IPS DF 4.7 (cell line): ENCODE measurements around the gene EDA.
A peak's percentile ranks its signal among the peaks of the same experiment; 100 is the strongest.

Experiments used
- DNase-seq: peaks from one replicate; pipeline ENCODE4 v3.0.0-alpha.2; 2013; ENCODE audit warnings: low spot score; ENCODE audit errors: extremely low read depth

The EDA gene

DNA sequence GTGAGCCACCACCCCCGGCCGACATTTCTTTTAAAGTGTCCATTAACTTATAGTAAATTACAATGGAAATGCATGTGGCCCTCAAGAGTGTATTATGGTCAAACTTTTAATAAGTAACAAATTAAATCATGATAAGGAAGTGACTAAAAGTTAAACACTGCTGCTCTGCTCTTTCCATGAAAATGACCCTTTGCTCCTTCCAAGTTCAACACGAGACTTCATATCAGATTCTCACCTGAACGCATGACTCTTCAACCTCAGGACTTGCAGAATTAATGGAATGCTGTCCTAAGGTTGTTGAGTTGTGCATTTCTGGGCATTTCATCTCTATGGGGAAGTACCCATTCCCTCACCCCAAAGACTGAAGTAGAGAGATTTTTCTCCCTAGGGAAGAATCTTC, 406.7 kb downstream of the EDA start:
- no peak for DNase-seq

DNA sequence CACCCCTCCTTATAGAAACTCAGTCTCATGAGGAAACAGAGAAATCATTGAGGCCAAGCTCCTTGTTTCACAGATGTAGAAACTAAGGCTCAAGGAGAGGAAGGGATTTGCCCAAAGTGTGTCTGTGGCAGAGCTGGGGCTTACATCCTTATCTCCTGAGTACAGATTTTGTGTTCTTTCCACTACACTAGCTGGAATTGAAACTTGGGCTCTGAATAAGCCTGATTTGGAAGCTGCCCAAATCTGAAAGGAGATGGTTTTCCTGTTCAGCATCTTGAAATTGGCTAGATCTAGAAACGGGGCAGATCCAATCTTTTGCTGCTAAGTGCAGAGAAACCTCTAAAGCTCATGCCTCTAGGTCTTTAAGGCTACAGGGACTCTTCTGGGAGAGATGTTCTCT, 409.6 kb downstream of the EDA start:
- DNase-seq = no peak

DNA sequence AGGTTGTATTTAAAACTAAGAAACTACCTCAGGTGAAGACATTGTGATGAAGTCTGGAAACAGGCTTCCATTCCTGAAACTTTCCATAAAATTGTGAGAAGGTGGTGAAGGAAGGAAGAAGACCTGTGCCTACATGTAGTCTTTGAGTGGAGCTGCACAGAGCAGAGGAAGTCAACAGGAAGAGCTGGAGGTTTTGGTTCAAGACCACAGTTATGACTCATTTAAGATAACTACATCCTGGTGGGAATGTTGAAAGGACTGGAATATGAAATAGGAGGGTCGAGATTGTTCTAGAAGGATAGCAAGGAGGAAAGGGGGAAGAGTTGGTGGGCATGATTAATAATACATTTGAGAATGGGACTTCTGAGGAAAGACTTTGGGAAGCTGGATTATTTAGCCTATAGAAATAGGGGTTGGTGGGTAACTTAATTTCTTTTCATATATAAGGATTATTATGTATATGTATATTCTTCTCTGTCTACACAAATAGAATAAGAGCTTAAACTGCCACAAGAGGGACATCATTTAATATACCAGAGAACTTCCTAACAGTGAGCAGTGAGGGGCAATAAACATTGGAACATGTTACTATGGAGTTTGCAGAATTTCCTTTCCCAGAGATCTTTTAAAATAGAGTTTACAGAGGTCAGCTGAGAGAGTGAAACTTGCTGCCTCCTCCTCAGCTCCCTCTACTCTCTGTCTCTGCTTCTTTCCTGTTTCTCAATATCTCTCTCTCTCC, 410.4 kb downstream of the EDA start:
- DNase-seq = no peak

DNA sequence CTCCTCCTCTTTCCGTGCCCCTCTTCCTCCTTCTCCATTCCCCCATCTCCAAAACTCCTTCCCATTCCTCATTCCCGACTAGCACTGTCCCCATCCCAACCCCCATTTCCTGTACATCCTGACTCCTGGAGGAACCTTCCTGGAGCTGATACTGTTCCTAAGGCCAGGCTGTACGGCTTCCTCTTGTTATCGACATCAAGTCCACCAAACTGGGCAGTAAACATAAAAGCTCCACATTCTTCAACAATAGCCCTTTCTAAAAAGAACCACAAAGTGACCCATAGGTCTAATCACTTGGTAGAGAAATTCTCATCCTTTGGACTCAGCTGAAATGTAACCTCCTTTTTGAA, 410.9 kb downstream of the EDA start:
- DNase-seq = no peak

DNA sequence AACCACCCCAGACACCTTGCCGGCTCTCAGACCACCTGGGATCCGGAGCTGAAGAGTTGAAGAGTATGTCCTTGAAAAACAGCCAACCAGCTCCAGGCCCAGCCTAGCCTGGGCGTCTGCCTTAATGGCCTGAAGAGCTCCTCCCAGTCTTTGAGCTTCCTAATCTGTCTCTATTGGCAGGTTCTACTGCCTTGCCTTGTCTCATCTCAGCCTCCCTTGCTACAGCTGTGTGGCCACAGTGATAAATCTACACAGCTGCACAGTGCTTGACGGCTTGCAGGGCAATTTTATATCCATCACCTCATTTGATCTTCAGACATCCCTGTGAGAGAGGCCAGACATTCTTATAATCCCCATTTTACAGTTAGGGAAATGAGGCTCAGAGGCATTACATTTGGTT, 413.9 kb downstream of the EDA start:
- DNase-seq = no peak

DNA sequence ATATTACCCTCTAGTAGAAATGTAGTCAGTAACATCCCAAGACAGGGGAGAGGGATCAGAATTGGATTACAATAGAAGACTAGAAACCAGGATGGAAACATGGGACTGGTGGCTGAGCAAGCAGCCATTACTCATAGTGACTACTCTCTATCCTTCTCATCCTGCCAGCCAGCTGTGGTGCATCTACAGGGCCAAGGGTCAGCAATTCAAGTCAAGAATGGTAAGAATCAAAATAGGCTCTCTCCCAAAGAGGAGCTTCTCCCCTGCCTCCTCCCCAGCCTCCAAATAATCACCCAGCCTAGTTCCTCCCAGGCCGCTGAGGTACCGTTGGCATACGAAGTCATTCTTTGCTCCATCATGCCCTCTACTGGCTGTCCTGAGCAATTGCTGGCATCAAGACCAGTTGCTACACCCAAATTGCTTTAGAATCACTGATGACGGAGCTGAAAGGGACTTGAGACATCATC, 414.4 kb downstream of the EDA start:
- DNase-seq = peak; percentile 36

DNA sequence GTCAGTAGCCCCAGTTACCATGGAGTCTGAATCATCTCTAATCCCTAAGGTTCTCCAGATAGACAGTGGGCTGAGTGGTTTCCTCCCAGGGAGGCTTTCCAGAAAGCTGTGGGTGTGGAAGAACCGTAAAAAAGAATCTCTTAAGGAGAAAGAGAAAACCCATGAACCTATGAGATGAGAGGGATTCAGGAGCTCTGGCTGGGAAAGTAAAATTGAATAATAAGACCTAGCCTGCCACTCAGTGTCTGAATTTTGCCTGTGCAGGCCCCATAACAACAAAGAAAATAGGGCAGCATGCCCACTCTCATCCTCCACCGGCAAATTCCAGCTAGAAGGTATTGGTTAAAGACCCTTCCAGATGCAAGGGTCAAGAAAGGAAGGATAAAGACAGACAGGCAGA, 416.9 kb downstream of the EDA start:
- DNase-seq = no peak

DNA sequence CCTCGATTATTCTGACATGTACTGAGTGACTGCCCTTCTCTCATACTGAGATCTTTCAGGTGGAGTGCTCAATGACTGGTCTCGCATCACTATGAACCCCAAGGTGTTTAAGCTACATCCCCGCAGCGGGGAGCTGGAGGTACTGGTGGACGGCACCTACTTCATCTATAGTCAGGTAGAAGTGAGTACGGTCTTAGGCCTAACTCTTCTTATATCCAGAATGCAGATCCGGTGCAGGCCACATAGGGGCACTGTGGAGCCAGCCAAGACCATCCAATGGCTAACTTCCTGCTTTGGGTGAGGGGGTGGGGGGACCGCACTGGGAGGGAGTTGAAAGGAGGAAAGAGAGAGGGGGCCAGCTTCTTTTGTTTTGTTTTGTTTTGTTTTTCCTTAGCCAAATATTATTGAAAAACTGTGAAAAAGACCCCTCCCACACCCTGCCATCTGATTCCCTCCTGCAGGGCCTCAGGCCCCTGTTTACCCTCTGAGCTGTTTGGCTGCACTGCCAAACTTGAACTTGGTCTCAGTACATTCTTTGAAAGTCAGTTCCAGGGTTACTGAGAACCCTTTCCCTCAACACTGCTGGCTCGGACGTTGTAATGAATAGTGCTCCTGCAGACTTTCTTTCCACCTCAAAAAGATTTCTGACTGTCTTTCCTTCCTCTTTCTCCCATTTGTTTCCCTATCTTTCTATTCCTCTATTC, 417.6 kb downstream of the EDA start:
- no peak for DNase-seq

DNA sequence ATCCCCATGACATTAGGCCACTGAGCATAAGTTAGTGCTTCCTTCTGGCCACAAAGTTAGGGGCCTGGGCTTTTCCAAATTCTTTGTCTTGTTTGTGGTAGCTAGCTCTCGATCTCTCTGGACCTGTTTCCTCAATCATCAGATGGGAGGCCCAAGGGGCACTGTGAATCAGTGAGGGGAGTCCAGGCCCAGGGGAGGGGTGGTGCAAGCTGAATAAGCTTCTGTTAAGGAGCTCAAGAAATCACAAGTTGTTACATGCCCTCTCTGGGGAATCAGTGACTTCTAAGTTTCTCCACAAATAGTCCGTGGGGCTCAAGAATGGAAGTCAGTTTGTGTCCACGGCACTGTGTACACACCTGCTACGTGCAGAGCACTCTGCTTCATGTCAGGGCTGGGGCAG, 418.7 kb downstream of the EDA start:
- no peak for DNase-seq

DNA sequence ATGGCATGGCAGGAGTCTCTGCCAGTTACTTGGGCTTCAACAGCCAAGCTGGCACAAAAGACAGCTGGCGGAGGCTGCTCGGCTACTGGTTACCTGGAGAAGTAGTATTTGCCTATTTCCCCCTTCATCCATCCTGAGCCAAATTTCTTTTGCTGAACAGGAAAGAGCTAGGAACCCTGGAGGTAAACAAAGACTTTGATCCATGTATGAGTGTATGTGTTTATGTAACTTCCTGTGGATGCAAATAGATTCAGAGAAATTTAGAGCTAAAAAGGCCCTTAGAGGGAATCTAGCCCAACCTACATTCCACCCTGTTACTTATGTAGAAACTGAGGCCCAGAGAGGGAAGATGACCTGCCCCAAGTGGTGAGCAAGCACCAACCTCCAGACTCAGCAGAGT, 422.6 kb downstream of the EDA start:
- DNase-seq = no peak

DNA sequence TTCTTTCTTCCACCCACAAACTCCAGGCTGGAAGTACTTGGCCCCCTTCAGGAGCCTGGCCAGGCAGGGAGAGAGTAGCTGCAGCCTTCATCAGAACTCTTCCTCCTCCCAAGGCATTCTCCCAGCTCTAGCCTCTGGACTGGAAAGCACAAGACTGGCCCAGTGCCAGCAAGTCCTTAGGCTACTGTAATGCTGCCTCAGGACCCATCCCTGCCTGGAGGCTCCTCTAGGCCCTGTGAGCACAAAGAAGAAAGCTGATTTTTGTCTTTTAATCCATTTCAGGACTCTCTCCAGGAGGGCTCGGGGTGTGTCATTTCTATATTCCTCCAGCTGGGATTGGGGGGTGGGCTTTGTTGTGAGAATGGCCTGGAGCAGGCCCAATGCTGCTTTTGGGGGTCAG, 423.0 kb downstream of the EDA start:
- DNase-seq = no peak

DNA sequence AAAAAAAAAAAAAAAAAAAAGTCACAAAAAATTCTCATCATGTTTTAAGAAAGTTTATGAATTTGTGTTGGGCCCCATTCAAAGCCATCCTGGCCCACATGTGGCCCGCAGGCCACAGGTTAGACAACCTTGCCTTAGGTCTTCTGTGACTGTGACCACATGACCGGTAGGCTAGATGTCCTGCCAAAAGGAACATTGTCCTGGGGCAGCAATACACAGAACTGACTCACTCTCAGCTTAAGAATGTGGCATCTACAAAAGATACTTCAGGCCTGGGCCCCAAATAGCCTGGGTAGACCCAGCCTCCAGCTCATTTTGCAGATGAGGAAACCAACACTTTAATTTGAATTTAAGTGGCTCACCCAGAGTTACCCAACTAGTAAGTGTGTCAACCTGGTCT, 423.8 kb downstream of the EDA start:
- no peak for DNase-seq

DNA sequence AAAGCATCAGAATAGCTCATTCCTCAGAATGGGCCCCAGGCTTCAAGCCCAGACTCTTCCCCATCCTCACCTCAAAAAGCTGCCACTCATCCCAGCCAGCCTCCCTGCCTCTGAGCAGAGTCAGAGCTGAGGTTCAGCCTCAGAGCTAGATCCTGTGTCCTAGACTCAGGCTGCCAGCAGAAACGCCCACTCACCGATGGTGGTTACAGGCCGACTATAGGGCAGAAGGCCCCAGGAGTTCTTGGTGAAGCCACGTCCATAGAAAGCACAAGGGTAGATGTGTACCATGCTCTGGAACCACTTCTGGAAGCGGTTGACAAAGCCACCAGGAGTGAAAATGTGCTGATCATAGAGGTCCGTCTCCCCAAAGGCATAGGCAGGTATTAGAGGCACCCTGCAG, 426.1 kb downstream of the EDA start:
- DNase-seq = no peak

DNA sequence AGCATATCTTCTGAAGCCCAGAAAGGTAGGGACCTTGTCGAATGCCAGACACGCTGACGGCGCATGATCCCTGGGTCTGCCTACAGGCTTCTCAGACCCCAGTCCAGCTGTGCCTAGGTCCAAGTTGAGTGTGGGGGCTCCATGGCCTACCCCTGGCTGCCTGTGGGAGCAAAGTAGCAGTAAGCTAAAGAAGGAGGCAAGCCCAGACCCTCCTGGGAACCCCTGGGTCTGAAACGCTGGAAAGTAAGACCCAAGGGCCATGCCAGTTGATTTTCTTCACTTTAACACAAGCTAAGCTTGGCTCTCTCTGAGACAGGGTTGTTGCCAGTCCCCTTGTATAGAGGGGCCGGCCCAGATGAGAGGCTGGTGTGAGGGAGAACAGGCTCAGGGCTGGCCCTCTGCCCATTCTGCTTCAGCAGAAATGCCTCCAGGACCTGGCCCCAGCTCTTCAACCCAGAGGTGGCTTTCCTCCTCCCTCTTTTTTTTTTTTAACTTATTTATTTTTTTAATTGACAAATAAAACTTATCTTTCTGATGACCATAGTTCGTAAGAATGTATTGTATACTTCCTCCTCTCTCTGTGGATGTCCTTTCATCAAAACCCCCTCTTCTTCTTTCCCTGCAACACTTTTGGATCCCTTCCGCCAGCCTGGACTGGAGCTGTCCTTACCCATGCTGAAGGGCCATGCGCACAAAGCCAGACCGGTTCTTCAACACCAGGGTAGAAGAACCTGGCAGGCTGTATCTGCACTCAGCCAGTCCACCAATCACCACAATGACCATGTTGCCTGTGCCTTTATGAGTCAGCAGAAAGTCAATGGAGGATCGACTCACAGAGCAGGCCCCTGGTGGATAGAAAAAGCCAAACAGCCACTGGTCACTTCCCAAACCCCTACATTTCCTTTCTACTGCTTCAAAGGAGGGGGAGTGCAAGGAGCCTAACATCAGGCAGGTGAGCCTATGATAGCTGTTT, 426.8 kb downstream of the EDA start:
- DNase-seq = no peak

DNA sequence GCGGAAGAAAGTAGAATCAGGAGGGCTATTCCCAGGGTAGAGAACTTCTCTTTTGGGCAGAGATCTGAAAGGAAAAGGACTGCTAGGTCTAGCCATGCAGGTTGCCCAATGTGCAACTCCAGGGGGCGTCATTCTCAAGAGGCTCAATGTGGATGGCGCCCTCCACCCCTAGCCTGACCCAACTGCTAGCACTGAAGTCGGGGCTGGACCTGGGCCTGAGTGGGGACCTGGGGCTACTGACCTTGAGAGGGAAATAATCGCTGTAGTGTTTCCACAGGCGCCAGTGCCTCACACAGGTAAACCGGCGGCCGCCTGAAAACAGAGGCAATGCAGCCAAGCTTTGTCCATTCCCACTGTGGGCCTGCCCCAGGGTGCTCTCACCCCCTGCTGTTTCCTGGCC, 427.8 kb downstream of the EDA start:
- no peak for DNase-seq

DNA sequence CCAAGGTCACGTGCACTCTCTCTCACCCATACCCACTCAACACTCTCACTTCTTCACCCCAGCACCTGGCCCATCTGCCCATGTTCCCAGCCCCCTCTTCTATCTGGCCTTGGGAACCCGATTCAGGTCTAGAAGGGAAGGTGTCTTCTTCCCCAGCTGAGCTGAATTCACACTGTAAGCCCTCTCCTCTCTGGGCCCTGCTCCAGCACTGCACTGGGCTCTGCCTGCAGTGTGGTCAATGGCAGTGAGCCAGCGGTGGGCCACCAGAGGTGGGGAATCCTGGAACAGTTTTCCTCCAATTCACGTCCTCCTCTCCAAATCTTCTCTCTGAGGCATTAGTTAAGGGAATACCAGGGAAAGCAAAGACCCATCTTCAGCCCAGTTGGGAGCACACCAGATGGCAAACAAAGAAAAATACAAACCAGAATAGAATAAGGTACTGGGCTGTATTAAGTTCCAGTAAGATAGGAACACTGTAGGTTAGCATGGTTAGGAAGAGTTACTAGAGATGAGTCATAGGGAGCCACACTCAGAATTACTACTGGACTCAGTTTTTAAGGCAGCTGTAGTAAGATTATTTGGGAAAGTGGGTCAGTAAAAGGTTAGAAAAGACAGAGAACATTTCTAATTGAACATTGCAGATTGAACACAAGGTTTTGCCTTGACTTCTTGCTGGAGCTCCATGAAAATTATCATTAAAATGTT, 428.8 kb downstream of the EDA start:
- DNase-seq = no peak

DNA sequence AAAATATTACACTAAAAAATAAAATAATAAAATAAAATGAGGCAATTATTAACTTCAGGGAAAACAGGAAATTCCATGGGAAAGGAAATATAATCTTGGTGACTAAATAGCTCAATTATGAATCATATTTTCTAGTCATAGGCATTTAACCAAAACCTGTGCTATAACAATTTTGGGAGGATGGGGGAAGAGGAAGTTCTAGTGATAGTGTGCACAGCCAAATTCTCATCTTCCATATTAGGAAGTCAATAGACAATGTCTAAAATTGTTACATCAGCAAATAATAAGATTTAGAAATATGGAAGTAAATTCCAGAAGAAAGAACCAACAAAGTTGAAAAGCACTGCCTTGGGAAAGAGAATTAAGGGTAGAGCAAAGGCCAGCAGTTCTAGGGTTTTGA, 431.1 kb downstream of the EDA start:
- no peak for DNase-seq

DNA sequence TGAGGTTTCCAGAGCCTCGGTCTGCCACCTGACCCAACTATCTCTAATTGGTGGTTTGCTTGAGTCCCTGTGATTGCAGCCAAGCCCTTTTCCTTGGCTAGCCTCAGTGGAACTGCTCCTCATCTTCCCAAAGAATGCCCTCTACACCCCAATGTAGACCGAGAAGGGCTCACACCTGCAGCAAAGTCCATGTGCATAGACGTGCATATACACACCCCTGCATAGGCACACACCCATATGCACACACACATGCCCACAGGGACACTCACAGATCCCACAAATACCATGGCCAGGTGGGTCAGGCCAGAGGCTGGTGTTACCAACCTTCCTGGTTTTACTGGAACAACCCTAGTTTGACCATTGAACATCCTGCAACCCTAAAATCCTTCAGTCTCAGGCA, 433.5 kb downstream of the EDA start:
- no peak for DNase-seq

DNA sequence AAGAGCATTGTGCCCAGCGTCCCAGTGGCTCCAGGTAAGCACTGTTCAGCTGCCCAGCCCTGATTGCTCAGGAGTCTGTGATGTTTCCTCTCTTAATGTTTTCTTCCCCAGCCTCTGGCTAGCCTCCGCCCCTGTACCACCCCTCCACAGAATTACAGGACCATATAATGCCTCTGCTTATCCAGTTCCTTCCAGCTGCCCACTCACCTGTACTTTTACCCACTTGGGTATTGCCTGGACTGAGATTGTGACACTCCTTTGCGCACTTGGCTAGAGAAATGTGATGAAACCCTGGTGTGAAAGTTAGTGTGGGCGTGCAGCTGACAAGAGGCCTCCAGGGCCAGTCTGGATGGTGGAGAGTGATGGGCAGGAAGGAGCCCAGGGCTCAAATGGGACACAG, 434.0 kb downstream of the EDA start, which contains the start of gene AWAT2:
TSS of gene AWAT2 (minus strand) at position 14 of the 400 bp plus-strand sequence. CDS start at position 8, 6 bp downstream.
- no peak for DNase-seq

DNA sequence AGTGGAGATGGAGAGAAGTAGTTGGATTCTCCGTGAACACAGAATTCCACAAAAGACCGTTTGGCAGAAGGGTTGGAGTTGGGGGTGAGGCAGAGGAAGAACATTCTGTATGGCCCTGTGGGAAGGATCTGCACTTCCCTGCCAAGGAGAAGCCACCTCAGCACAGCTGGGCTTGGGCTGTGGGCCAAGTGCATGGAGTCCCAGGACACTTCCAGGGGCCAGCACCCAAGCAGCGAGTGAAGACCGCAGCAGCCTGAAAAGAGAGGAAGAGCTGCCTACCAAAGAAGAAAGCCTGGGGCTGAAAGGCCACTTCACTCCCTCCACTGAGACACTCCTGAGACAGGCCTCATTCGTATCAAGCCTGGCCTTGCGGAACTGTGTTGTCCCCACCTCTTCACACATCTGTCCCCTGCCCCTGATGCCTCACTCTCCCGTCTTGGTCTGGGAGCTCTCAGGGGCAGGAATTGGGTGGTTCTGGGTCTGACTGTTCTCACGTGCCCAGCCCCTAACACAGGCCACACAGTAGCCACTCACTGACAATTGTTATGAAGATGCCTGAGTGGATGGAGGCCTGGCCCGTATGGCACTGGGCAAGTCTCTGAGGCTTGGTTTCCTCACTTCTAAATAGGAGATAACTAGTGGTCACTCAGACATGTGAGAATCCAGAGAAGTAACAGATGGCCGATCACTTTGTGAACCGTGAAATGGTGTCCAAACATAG, 437.1 kb downstream of the EDA start:
- no peak for DNase-seq

DNA sequence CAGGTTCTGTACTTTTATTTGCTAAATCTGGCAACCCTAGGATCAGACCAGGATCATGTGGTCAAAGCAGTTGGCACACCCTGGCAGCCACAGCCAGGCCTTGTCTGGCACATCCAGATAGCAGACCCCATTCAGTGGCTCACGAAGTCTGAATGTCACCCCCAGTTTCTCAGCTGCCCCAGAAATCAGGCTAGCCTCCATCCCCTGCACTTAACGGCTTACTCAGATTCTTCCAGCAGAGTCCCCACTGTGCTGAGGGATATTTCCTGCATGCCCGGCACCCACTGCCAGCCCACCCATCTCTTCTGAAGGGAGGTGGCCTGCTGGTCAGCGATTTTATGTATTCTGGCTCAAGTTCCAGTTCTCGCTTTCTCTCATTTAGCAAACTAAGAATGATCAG, 438.5 kb downstream of the EDA start:
- no peak for DNase-seq
